ENCODE measurements around the gene MBTPS1. TPM values are rescaled to one million over a fixed set of nuclear protein-coding genes. Genes with fewer than 3 reads are reported as not detected.

The MBTPS1 gene
- polyA plus RNA-seq, 3 donors from 2014 or later: 34.9 to 49.6 (median 48.0) TPM

DNA sequence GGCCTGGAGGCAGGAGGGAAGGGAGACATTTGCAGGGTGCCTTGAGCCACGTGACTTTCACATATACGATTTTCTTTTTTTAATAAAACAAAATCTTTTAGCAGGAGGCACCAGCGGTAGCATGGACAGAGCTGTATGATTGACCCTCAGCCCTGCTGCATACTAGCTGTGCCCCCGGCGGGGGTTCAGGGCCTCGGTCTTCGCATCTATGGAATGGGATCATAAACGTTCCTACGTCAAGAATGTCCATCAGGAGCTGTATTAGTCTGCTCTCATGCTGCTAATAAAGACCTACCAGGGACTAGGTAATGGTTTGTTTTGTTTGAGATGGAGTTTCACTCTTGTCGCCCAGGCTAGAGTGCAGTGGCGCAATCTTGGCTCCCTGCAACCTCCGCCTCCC is 101.3 kb downstream of the MBTPS1 start:
- no peak for DNase-seq
- H3K4me1 Mint-ChIP-seq: peaks cover 9 to 10% of the 10 kb centered on the region in 2 donors
- no peak overlapping the region for H3K27ac Mint-ChIP-seq
- H3K4me3 Mint-ChIP-seq: no peak overlapping the region
- no peaks in the 10 kb centered on the region for H3K36me3 Mint-ChIP-seq
- H3K27me3 Mint-ChIP-seq (ENCODE audit: low read depth in 3 of 3): peaks cover 0 to 2% (median 0%) of the 10 kb centered on the region in 3 donors
- peaks cover 0 to 2% (median 0%) of the 10 kb centered on the region in 6 donors for H3K9me3 Mint-ChIP-seq

DNA sequence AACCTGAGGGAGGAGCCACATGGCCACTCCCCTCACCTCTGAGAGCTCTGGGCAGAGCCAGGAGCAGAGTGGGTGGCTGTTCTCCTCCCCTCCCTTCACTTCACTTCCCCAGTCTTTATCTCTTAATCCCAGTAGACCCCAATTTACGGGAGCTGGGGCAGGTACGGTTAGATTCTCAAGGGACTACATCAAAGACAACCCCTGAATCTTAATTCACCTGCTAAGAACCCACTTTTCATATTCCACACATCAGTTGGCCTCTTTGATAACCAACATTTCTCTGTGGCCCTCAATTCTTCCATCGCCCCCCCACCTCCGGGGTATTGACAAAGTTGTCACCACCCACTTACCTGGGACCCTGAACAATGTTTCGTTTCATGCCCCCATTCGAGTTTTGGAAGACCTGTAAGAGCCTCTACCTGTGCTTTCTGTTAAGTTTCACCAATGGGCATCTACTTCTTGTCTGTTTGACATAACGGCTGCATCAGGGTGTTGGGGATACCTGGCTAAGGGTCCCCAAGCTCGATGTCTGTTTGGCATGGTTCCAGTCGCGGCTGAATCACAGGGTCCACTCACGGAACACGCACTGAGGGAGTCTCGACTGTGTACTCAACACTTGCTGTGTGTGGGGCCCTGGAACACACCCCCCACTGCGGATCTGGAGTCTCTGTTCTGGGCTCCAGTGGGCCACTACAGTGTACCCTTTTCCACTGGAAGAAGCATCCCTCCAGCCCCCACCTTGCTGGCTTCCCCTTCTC is 102.0 kb downstream of the MBTPS1 start:
- Mint-ChIP-seq H3K27me3 (ENCODE audit: low read depth in 3 of 3) (peaks cover 0 to 2% (median 0%) of the 10 kb centered on the region in 3 donors), H3K4me1 (peaks cover 9 to 10% of the 10 kb centered on the region in 2 donors), H3K4me3 (no peak overlapping the region), H3K9me3 (peaks cover 0 to 2% (median 0%) of the 10 kb centered on the region in 6 donors), H3K27ac (no peak overlapping the region), H3K36me3 (no peaks in the 10 kb centered on the region)
- DNase-seq: no peak

- H3K4me3 Mint-ChIP-seq: no peak overlapping the region
- DNase-seq: peak; percentile 21 to 28 (median 25)
- no peak overlapping the region for H3K27ac Mint-ChIP-seq
- H3K9me3 Mint-ChIP-seq: no peaks in the 10 kb centered on the region
- peaks cover 0 to 2% (median 0%) of the 10 kb centered on the region in 3 donors for H3K27me3 Mint-ChIP-seq (ENCODE audit: low read depth in 3 of 3)
- H3K4me1 Mint-ChIP-seq: peaks cover 9 to 10% of the 10 kb centered on the region in 2 donors
- no peaks in the 10 kb centered on the region for H3K36me3 Mint-ChIP-seq
These were observed 102.8 kb downstream of the MBTPS1 start for GRCh38 chr16:84013787-84014569.

- no peak for DNase-seq
- no peaks in the 10 kb centered on the region for H3K9me3 Mint-ChIP-seq
- H3K4me3 Mint-ChIP-seq: no peak overlapping the region
- no peak overlapping the region for H3K27ac Mint-ChIP-seq
- peaks cover 0 to 3% (median 0%) of the 10 kb centered on the region in 3 donors for H3K27me3 Mint-ChIP-seq (ENCODE audit: low read depth in 3 of 3)
- no peaks in the 10 kb centered on the region for H3K36me3 Mint-ChIP-seq
- H3K4me1 Mint-ChIP-seq: peaks cover 1 to 3% of the 10 kb centered on the region in 2 donors
These were observed 107.5 kb downstream of the MBTPS1 start for GRCh38 chr16:84009282-84009681.

DNA sequence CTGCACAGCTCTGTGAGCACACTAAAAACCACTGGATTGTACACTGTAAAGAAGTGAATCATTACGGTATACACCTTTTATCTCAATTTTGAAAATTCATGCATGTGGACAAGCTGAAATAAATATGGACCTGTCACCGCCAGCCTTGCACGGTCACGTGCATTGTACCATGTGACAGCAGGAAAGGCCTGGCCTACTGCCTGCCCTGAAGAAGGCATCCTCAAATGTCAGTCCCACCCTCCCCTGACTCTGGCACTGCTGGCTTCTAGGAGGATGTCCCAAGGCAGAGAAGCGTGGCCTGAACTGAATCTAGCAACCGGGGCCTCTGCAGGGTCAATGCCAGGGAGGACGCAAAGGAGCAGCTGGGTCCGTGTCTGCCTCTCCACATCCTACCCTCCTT is 108.8 kb downstream of the MBTPS1 start:
- Mint-ChIP-seq H3K4me1 (no peaks in the 10 kb centered on the region), H3K27ac (no peak overlapping the region), H3K27me3 (ENCODE audit: low read depth in 3 of 3) (peaks cover 0 to 3% (median 0%) of the 10 kb centered on the region in 3 donors), H3K9me3 (no peaks in the 10 kb centered on the region), H3K4me3 (no peak overlapping the region), H3K36me3 (no peaks in the 10 kb centered on the region)
- no peak for DNase-seq

GRCh38 chr16:84007520-84007919 is 109.2 kb downstream of the MBTPS1 start:
- Mint-ChIP-seq H3K27me3 (ENCODE audit: low read depth in 3 of 3) (peaks cover 0 to 3% (median 2%) of the 10 kb centered on the region in 3 donors), H3K36me3 (no peaks in the 10 kb centered on the region), H3K4me1 (no peaks in the 10 kb centered on the region), H3K9me3 (no peaks in the 10 kb centered on the region), H3K27ac (no peak overlapping the region), H3K4me3 (no peak overlapping the region)
- no peak for DNase-seq

DNA sequence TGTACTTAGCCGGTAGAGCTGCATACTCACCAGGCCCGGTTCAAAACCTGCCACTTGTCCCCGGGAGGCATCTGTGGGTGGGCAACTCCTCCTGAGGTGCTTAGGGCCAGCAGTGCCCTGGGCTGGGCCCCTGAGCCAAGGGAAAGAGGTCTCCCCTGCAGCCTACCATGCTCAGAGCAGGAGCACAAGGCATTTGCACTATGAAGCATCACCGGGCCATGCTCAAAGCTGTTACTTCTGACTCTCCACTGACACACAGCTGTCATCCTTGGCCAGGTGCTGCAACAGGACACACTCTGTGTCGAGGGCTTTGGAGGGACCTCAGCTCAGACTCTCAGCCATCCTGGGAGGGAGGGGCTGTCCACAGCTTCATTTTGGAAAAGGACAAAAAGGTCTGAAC is 111.4 kb downstream of the MBTPS1 start:
- Mint-ChIP-seq H3K9me3 (no peaks in the 10 kb centered on the region), H3K27ac (no peak overlapping the region), H3K4me3 (no peak overlapping the region), H3K27me3 (ENCODE audit: low read depth in 3 of 3) (peaks cover 0 to 3% (median 2%) of the 10 kb centered on the region in 3 donors), H3K4me1 (no peaks in the 10 kb centered on the region), H3K36me3 (no peaks in the 10 kb centered on the region)
- DNase-seq: no peak

DNA sequence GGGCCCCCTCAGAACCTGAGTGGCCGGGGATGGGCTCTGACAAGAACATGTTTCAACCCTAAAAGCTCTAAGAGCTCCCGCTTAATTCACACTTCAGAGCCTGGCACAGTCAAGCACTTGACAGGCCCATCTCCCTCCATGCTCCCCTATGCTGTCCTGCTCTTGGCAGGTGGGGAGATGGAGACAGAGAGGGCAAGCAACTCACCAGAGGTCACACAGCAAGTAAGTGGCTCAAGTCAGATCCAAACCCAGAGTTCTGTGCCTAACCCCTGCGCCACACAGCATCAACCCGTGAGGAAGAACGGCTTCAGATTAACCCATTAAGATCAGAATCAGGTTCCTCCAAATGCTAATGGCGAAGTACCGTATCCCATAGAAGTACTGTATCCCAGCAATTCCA is 112.3 kb downstream of the MBTPS1 start:
- no peaks in the 10 kb centered on the region for H3K36me3 Mint-ChIP-seq
- no peak overlapping the region for H3K27ac Mint-ChIP-seq
- DNase-seq: no peak
- H3K9me3 Mint-ChIP-seq: no peaks in the 10 kb centered on the region
- peaks cover 0 to 3% (median 2%) of the 10 kb centered on the region in 3 donors for H3K27me3 Mint-ChIP-seq (ENCODE audit: low read depth in 3 of 3)
- H3K4me1 Mint-ChIP-seq: no peaks in the 10 kb centered on the region
- no peak overlapping the region for H3K4me3 Mint-ChIP-seq

Other genes starting within 250 kb of the MBTPS1 start
- gene MLYCD, start 217.8 kb downstream of the MBTPS1 start, polyA plus RNA-seq: 1 to 10 TPM in 2 of 3 donors, under 1 TPM in 1; 0.64 to 4.5 (median 1.1) TPM
- gene OSGIN1, start 163.7 kb downstream of the MBTPS1 start, polyA plus RNA-seq: under 1 TPM in 2 of 3 donors, not detected in 1; 0.11 to 0.59 TPM
- not detected for gene NECAB2, start 148.7 kb downstream of the MBTPS1 start, polyA plus RNA-seq
- not detected for gene SLC38A8, start 74.1 kb downstream of the MBTPS1 start, polyA plus RNA-seq
- 10 to 100 TPM in 2 of 3 donors, 1 to 10 TPM in 1; 6.9 to 13.8 (median 12.2) TPM for gene HSDL1, start 28.2 kb upstream of the MBTPS1 start, polyA plus RNA-seq
- 1 to 10 TPM in 1 of 3 donors, not detected in 2; 2.6 TPM for gene DNAAF1, start 28.4 kb upstream of the MBTPS1 start, polyA plus RNA-seq
- gene TAF1C, start 70.1 kb upstream of the MBTPS1 start, polyA plus RNA-seq: 1 to 10 TPM; 3.3 to 8.6 (median 8.2) TPM
- under 1 TPM in 1 of 3 donors, not detected in 2; 0.46 TPM for gene ADAD2, start 74.2 kb upstream of the MBTPS1 start, polyA plus RNA-seq
- gene KCNG4, start 123.1 kb upstream of the MBTPS1 start, polyA plus RNA-seq: not detected
- gene WFDC1, start 177.9 kb upstream of the MBTPS1 start, polyA plus RNA-seq: not detected

Measured in immature natural killer cell (primary cell).